HG03378 (cell line): ENCODE measurements around the gene ZNF217.
"Not testable (repeated sequence)": the region's sequence is repeated elsewhere in the genome, so short reads cannot be mapped to it uniquely, and the experiment has no call there.

ENCODE experiments used
- ATAC-seq: cut with Tn5 transposase; IDR thresholded peaks from one replicate; pipeline ENCODE4 v1.9.1; 2021; ENCODE audit warnings: mild to moderate bottlenecking, moderate library complexity; ENCODE audit not compliant: unreplicated experiment

Gene ZNF217

DNA sequence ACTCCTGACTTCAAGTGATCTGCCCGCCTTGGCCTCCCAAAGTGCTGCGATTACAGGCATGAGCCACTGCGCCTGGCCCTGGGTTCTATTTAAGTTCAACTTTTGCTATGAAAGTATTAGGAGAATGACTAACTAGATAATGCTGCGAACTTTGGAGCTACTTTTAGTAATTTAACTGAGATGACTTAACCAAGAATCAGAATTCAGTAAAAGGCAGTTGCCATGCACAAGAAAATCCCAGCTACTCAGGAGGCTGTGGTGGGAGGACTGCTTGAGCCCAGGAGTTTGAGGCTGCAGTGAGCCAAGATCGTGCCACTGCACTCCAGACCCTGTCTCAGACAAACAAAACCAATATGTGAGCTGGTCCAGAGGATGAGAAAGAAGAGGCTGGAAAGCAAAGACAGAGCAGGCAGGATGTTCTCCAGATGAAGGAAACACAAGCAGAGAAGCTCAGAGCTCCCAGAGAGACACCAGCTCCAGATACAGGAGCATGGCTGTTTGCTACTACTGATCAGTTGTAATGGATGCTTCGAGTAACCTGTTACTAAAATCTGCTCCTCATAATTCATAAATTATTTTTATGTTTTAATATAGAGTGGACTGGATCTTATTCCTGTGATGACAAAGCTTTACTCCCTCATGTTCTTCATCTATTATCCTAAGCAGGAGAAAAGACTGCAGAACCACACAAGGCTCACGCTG, 23.9 kb downstream of the ZNF217 start:
- no peak for ATAC-seq

DNA sequence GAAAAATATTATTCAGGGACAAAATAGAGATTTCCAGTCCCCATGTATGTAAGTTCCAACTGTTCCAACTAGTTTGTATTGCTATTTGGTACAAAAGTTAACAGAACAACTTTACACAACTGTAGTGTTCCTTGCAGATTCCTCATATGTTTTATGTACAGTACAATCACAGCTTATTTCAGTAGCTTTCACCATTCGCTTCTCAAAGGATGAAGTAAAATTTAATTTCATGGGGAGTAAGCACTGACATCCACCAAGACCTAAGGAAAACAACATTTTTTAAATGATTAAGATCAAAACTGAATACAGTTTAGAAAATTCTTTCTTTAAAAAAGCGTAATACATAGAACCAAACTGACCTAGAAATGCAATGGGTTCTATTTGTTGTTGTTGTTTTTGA, 24.6 kb downstream of the ZNF217 start:
- no peak for ATAC-seq

DNA sequence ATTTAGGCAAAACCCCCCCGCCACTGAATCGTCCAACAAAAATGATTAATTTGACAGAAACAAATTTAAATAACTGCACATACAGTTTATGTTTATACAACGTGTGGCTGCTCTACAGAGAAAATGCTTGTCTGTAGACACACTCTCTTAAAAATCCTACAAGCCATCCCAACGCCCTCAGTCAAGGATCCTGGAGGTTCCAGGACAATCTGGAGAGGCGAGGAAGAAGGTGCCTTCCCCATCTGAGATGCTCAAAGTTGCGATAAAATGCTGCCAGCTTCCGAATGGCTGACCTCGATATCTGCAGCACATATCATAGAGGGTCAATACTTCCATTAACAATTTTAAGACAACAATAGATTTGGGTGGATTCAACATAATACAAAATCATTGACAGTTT, 25.3 kb downstream of the ZNF217 start:
- ATAC-seq: no peak

DNA sequence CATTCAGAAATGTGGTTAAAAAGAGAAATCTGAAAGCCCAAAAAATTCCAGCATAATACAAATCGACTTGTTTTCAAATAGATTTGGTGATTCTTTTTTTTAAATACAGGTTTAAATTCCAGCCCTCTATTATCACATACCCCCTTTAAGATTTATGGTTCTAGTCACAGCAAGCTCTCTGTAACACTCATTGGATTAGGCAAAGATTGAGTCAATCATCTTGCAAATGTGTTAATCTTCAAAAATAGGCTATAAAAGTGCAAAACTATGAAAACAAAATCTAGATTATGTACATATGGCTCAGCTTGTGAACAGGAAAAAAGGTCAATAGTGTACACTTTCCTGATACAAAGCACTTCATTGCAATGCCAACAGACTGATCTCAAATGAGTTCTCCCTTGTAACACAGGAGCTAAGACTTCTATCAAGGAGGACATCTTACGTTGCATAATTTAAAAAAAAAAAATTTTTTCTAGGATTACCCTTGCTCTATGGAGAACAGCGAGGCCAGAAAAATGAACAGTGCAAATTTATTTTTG, 26.2 kb downstream of the ZNF217 start:
- ATAC-seq: no peak

DNA sequence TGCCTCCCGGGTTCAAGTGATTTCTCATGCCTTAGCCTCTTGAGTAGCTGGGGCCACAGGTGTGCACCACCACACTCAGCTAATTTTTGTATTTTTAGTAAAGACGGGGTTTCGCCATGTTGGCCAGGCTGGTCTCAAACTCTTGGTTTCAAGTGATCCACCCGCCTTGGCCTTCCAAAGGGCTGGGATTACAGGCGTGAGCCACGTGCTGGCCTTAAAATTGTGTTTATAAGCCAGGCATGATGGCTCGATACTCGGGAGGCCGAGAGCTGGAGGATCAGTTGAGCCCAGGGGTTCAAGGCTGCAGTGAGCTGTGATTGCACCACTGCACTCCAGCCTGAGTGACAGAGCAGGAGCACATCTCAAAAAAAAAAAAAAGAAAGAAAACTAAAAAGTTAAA, 27.0 kb downstream of the ZNF217 start:
- ATAC-seq: not testable (repeated sequence)

DNA sequence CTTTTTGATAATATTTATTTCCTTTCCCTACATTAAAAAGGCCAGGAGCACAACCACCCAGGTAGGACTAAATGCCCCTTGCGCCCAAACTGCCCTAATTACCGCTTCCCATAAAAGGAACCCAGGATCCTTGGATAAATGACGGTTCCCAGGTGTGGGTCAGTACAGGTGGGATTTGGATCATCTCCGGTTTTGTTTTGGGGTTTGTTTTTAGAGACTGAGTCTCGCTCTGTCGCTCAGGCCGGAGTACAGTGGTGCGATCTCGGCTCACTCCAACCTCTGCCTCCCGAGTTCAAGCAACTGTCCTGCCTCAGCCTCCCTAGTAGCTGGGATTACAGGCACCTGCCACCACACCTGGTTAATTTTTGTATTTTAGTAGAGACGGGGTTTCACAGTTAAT, 28.4 kb downstream of the ZNF217 start:
- no peak for ATAC-seq

DNA sequence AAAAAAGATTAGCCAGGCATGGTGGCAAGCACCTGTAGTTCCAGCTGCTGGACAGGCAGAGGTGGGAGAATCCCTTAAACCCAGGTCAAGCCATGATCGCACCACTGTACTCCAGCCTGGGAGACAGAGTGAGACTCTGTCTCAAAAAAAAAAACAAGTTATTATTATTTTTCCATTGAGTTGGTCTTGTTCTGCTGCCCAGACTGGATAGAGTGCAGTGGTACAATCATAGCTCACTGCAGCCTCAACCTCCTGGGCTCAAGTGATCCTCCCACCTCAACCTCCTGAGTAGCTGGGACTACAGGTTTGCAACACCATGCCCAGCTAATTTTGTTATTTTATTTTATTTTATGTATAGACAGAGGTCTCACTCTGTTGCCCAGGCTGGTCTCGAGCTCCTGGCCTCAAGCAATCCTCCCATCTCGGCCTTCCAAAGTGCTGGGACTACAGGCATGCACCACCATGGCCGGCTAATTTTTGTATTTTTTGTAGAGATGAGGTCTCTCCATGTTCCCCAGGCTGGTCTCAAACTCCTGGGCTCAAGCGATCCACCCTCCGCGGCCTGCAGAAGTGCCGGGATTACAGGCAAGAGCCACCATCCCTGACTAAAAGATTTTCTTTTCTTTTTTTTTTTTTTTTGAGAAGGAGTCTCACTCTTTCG, 31.4 kb downstream of the ZNF217 start:
- ATAC-seq: not testable (repeated sequence)

DNA sequence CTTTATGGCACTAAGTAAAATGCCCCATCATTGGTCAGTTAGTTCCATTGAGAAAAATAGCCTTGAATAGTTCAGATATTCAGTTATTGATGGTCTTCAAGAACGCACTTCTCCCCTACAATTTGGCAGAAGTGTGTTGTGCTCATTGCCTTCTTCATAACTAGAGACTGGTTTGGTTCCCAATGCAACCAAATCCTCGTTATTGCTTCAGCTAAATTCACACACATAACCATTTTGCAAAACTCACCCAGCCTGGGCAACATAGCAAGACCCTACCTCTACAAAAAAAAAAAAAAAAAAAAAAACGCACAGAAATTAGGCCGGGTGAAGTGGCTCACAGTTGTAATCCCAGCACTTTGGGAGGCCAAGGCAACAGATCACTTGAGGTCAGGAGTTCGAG, 32.1 kb downstream of the ZNF217 start:
- ATAC-seq: no peak

DNA sequence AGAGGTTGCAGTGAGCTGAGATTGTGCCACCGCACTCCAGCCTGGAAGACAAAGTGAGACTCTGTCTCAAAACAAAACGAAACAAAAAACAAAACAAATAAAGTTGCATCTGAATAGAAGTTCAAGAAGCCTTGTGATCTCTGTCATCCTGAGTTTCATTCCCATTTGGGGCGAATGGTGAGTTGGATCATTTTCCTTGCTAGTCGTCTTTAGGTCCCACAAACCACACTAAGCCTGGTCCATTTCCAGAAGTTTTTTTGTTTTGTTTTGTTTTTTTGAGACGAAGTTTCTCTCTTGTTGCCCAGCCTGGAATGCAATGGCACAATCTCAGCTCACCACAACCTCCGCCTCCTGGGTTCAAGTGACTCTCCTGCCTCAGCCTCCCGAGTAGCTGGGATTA, 33.8 kb downstream of the ZNF217 start:
- ATAC-seq: no peak

DNA sequence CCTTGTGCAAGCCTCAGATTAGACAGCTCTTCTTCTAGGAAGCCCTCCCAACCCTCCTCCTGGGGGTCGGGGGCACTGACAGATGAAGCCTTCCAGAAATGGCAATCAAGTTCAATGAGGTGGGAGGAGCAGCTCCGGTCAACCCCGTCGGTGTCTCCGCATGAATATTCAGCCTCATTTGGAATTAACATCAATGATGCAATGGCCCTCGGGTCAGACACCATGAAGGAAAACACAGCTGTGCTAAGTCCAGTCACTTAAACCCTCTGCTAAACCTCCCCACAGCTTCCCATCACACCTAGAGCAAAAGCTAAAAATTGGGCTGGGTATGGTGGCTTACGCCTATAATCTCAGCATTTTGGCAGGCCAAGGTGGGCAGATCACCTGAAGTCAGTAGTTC, 36.5 kb downstream of the ZNF217 start:
- no peak for ATAC-seq

DNA sequence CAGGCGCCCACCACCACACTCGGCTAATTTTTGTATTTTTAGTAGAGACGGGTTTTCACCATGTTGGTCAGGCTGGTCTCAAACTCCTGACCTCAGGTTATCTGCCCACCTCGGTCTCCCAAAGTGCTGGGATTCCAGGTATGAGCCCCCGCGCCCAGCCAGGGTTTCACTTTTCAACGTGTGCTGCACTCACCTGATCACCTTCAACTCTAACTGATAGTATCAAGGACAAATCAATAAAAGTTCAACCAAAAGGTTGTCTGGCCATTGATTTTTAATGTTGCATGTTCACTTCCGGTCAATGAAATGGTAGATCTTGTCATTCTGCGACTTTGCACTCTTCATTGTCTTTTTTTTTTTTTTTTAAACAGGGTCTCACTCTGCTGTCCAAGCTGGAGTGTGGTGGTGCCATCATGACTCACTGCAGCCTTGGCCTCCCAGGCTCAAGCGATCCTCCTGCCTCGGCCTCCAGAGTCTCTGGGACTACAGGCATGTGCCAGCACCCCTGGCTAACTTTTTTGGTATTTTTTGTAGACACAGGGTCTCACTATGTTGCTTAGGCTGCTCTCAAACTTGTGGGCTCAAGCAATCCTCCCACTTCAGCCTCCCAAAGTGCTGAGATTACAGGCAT, 37.3 kb downstream of the ZNF217 start:
- ATAC-seq: no peak

DNA sequence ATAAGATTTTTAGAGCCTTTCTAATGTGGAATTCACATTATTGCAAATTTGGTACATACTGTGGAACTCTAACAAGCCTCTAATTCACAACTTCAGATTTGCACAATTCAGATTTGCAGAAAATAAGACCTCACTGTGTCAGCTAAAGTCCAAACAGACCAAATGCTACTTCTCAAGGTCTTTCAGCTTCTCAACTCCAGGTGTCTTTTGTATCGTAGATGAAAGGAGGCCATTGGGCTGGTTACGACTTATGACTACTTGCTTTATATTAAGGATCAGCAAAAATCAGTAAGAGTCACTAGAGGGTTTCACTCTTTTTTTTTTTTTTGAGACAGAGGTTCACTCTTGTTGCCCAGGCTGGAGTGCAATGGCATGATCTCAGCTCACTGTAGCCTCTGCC, 37.8 kb downstream of the ZNF217 start:
- ATAC-seq: no peak

DNA sequence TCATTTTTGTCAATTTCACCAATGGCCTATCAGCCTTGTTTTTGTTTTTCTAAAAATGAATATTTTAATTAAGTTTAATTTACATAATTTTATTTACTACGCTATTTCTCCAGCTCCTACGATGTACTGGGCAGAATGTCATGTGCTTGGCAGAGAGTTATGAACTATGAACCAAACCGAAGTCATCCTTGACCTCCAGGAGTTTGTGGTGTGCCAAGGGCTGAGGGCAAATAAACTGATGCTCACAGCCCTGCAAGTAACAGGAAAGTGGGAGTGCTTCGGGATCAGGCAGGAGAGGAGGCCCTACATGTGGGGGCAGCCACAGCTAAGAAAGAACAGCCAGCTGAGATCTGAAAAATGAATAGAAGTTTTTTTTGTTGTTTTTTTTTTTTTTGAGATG, 38.6 kb downstream of the ZNF217 start:
- ATAC-seq: no peak

DNA sequence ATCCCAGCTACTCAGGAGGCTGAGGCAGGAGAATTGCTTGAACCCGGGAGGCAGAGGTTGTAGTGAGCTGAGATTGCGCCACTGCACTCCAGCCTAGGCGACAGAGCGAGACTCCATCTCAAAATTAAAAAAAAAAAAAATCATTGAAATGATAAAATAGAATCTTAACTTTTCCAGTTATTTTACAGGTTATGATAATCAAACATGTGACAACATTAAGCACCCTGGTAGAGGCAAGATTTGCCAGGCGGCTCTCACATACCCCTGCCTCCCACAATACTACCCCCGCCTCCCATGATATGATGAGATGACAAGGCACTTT, 41.1 kb downstream of the ZNF217 start:
- ATAC-seq: not testable (repeated sequence)

DNA sequence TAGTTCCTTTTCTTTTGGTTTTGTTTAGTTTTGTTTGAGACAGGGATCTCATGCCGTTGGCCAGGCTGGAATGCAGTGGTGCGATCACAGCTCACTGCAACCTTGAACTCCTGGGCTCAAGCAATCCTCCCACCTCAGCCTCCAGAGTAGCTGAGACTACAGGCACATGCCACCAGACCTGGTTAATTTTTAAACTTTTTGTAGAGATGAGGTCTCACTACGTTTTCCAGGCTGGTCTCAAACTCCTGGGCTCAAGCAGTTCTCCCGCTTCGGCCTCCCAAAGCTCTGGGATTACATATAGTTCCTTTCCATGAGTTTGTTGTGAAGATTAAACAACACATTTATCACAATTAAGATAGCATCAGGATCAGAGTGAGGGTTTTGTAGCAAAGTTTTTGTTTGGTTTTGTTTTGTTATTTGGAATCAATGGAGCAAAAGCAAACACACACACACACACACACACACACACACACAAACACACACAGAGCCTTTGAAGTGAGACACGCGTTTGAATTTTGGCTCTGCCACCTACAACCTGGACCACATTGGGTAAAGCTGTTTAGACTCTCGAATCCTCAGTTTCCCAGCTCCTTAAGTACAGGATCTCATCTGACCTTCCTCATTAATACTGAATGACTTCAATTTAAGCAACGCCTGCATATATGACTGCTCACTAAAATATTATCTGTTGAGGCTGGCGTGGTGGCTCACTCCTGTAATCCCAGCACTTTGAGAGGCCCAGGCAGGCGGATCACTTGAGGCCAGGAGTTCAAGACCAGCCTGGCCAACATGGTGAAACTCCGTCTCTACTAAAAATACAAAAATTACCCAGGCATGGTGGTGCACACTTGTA, 41.7 kb downstream of the ZNF217 start:
- ATAC-seq: not testable (repeated sequence)

DNA sequence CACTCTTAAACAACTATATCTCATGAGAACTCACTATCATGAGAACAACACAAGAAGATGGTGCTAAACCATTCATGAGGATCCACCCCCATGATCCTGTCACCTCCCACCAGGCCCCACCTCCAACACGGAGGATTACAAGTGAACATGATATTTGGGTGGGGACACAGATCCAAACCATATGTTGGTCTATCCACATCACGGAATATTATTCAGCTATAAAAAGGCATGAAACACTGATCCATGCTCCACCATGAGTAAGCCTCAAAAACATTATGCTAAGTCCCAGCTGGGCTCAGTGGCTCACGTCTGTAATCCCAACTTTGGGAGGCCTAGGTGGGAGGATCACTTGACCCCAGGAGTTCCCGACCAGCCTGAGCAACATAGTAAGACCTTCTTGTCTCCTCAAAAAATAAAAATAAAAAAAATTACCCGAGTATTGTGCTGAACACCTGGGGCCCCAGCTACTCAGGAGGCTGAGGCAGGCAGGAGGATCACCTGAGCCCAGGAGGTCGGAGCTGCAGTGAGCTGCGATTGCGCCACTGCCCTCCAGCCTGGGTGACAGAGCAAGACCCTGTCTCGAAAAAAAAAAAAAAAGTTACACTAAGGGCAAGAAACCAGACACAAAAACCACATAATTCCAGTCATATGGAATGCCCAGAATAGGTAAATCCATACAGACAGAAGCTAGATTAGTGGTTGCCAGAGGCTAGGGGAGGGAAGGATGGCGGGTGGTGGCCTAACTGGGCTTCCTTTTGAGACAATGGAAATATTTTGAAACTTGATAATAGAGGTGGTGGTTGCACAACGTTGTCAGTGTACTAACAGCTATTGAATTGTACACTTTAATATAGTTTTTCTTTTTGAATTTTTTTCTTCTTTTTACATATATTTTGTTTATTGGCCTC, 43.1 kb downstream of the ZNF217 start:
- ATAC-seq: no peak

DNA sequence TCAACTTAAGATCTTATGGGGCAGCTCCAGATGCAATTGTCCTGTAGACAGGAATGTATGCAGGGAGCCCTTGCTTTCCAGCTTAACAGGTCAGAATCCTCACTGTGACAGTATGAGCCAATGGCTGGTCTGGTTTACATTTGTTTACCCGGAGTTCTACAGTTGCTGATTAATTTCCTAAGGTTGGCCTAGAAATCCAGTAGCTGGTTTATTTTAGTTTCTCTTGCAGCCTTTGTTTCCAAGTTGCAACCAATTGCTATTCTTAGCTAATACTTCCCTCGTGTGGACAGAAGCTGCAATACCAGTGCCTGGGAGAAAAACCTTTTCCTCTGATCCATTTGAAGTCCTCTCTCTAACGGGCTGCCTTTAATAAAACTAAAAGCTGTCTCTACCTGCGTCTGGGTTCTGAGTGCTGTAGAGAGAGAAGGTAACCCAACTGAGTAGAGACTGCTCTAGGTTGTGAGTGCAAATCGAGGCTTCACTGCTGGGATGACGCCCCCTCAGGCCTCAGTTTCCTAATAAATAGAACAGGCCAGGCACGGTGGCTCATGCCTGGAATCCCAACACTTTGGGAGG, 45.9 kb downstream of the ZNF217 start:
- no peak for ATAC-seq

DNA sequence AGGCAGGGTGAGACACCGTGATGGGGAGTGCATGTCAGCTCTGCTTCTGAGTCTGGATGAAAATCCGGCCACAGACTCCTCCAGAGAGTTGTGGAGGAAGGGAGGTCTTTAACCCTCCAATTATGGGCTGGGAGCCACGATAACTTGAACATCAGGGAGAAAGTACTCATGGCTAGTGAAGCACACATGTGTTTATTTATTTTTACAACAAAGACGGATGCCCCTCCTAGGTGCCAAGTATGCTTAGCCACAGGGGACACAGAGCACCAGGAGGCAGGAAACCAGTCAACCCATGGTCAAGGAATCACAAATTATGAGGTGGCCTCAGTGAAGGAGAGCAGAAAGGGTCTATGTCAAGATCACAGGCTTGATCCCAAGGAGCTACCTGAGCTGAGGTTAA, 54.1 kb downstream of the ZNF217 start:
- no peak for ATAC-seq

DNA sequence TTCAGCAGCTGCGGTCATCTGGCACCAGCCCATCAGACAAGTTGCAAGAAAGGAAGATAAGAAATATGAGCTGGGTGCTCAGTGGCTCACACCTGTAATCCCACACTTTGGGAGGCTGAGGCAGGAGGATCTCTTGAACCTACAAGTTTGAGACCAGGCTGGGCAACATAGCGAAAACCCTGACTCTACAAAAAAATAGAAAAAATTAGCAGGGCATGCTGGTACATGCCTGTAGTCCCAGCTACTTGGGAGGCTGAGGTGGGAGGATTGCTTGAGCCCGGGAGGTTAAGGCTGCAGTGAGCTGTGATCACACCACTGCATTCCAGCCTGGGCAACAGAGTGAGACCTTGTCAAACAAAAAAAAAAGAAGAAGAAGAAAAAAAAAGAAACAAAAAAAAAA, 57.3 kb downstream of the ZNF217 start:
- not testable (repeated sequence) for ATAC-seq

DNA sequence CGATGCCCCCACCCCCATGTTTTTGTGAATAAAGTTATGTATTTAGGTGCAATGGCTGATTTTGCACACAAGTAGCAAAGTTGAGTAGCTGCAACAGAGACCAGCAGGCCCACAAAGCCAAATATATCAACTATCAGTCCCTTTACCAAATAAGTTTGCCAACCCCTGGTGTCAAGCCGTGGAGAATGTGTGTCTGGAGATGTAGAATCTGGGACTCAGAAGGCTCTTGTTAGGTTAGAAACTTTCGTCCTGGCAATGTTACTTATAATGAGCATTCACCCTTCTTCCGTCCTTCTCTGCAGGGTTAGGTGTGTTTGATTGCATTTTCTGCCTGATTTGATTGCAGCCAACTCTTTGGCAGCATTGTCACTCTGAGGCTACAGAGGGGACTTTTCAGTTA, 57.8 kb downstream of the ZNF217 start:
- no peak for ATAC-seq
